Umbilical cord (tissue), 2 donors: ENCODE data around the gene IRF5. TPM values are rescaled to one million over a fixed set of nuclear protein-coding genes. Genes with fewer than 3 reads are reported as not detected.
"Not testable (repeated sequence)": the region's sequence is repeated elsewhere in the genome, so short reads cannot be mapped to it uniquely, and the experiment has no call there.

Experiments used
- DNase-seq: peaks from one replicate; pipeline ENCODE4 v3.0.0-alpha.2; 2015; ENCODE audit warnings: low spot score
- total RNA-seq: library from RNA; depleted of rRNA; stranded (reverse); fragments of >200 nt; gene quantifications from one replicate; pipeline ENCODE4 v1.2.3, GENCODE V29; 2014; ENCODE audit warnings: low replicate concordance; ENCODE audit not compliant: insufficient read depth

IRF5 gene
- total RNA-seq, 1 donor from 2014 or later, result 5.5 TPM

DNA sequence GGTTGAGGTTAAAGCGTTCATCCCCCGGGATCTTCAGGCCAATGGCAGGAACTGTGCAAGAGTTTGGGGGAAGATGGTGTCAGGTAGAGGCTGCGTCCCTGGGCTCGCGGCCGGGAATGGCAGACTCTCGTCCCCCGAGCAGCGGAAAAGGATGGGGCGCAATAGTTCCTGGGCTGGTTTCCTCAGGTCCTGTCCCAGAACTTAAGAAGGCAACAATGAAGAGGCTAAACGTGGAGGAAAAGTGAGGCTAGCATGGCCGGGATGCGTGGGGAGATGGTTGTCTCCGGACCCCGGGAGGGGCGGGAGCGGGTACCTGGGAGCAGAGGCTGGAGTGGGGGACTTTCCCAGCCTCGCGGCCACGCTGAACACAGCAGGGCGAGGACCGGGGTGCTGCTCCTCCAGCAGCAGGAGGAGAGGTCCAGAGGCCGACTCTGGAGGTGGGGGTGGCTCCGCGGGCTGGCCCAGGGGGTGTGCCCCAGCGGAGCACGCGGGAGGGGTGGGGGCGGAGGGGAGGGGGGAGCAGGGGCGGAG is 882 bp downstream of the IRF5 start:
- DNase-seq, result no peak

- no peak for DNase-seq
These were observed 1.5 kb downstream of the IRF5 start for GRCh38 chr7:128939075-128939860.

DNA sequence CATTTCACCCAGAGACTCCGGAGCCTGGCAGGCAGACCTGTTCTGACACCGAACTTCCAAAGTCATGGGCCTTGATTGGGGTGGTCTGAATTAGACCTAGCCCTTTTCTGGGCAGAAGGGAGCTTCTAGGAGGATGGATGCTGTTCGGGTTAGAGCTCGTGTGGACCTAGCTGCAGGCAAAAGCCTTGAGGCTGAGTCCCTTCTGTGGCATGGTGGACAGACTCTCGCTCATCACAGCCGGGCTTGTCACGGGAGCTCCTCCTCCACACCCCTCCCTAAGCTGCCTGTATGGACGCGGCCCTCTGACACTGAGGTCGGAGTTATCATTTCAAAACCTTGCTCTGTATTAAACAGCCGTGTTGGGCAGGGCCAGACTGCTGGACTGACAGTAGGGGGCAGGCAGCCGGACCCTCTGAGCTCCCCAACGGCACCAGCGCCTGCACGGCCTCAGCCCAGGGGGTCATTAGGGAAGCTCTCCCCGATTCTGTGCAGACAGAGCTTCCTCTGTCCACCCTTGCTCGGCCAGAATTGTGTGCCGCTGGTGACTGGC is 2.2 kb downstream of the IRF5 start:
- DNase-seq, result no peak

GRCh38 chr7:128940494-128941322 is 3.0 kb downstream of the IRF5 start:
- peak; percentile 36 for DNase-seq

DNA sequence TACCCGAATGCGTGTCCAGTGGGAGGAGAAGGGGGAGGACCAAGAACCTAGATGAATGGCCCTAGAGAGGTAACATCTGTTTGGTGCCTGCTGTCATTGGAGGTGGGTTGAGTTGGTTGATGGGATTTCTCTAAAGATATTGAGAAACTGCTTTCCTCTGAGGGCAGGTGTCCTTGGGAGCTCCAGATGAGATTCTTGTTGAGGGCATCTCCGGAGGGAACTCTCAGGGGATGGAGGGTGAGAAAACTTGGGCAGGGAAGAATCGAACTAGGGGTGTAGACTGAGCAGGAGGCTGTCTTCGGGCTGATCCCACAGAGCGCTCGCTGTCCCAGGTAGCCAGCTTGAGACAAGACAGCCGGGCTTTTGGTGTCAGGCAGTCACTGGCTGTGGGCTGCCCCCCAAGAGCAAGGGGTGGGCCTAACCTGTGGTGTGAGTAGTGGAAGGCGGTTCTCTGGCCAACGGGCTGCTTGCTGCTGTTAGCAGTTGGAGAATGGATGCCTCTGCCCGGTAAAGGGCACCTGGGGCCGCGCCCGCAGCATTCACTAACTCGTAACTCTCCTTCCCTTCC is 3.7 kb downstream of the IRF5 start:
- no peak for DNase-seq

DNA sequence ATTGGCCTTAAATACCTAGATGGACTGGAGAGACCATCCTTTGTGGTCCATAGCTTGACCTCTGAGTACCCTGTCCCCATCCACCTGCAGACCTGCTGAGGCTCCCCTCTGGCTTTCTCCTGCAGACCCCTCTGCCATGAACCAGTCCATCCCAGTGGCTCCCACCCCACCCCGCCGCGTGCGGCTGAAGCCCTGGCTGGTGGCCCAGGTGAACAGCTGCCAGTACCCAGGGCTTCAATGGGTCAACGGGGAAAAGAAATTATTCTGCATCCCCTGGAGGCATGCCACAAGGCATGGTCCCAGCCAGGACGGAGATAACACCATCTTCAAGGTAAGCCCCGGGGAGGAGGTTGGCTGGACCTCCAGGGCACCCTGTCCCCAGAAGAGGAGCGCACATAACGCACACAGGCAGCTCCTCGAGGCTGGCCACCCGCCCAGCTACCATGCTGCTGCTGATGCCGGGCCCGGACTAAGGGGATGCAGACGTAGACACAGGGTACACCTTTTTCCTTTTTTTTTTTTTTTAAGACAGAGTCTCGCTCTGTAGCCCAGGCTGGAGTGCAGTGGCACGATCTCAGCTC is 4.3 kb downstream of the IRF5 start:
- DNase-seq, result no peak

GRCh38 chr7:128943251-128943650 is 5.5 kb downstream of the IRF5 start:
- DNase-seq, result not testable (repeated sequence)

DNA sequence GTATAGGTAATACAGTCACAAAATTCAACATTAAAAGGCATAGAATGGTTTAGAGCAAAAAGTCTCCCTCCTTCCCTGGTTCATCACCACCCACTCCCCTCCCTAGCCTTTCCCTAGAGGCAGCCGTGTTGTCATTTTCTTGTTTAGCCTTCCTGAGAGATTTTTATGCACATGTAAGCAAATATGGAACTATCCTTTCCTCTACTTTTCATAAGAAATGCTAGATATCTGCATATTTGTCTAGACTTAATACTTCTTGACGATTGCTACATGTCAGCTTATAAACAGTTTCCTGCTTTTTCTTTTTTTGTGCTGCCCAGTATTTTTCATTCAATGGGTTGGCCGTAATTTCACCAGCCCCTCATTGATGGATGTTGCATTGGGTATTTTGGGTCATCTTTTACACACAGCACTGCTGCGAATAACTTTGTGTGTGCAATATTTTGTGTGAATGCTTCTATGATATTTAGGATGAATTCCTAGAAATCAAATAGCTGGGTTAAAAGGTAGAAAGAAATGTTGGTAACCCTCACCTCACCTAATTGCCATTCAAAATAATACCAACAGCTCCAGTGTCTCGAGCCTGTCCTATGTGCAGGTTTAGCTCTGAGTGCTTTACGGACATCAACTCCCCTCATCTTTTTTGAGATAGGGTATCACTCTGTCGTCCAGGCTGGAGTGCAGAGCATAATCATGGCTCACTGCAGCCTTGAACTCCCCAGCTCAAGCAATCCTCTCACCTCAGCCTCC is 6.9 kb downstream of the IRF5 start:
- DNase-seq, result no peak

DNA sequence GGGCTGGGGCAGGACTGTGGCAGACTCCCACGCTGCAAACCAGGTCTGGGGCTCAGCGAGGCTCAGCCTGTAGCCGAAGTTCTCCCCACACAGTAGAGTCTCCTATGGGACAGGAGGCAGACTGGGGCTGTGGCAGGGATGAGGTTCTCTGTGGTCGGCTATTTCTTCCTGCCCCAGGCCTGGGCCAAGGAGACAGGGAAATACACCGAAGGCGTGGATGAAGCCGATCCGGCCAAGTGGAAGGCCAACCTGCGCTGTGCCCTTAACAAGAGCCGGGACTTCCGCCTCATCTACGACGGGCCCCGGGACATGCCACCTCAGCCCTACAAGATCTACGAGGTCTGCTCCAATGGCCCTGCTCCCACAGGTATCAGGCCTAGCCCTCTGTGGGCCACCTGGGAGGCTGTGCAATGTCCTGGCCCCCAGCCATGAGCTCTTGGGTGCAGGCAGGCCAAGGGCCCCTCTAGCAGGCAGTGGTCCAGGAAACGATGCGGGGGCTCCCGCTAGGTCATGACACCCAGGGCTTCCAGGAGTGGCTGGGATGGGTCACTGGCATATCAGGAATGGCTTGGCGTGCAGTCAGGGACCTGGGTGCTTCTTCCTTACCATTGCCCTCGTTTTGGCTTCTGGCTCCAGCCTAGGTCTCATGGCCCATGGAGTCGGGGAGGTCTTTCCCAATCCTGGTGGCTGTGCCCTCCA is 8.1 kb downstream of the IRF5 start:
- no peak for DNase-seq

GRCh38 chr7:128946936-128947830 is 9.5 kb downstream of the IRF5 start:
- DNase-seq, result no peak

DNA sequence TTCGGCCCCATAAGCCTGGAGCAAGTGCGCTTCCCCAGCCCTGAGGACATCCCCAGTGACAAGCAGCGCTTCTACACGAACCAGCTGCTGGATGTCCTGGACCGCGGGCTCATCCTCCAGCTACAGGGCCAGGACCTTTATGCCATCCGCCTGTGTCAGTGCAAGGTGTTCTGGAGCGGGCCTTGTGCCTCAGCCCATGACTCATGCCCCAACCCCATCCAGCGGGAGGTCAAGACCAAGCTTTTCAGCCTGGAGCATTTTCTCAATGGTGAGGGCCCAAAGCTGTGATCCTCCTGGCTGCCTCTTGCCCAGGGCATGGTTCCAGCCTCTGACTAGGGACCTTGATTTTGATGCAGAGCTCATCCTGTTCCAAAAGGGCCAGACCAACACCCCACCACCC is 10.1 kb downstream of the IRF5 start:
- no peak for DNase-seq

GRCh38 chr7:128948312-128948973 is 10.7 kb downstream of the IRF5 start:
- no peak for DNase-seq

GRCh38 chr7:128948976-128949760 is 11.4 kb downstream of the IRF5 start:
- DNase-seq, result no peak

GRCh38 chr7:128951296-128951695 is 13.6 kb downstream of the IRF5 start:
- no peak for DNase-seq

GRCh38 chr7:128954150-128954549 is 16.4 kb downstream of the IRF5 start:
- DNase-seq, result no peak

- DNase-seq, result peak; percentile 91
These were observed 17.4 kb downstream of the IRF5 start for GRCh38 chr7:128954830-128955802.

DNA sequence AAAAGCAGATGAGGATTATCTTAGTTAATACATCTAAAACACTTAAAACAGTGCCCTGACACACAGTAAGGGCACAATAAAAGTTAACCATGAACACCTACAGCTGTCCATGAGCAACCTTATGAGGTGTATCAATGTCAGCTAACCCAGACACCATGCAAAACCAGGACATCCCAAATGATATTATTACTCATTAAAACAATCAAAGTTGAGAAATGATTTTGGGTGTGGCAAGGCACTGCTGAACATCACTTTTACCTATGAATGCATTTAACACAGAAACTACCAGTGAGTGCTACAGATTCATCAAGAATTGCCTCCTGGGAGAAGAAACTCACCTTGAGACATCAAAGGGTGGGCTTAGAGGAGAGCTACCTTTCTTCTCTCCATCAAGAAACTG is 18.3 kb downstream of the IRF5 start:
- no peak for DNase-seq
